Fibroblast of lung (primary cell): ENCODE measurements around the gene A3GALT2. TPM values are rescaled to one million over a fixed set of nuclear protein-coding genes. Genes with fewer than 3 reads are reported as not detected.
A peak's percentile ranks its signal among the peaks of the same experiment; 100 is the strongest.

ENCODE experiments used
- DNase-seq, 2 donors: peaks; one replicate each; pipeline versions ENCODE4 v3.0.0 to v3.0.0-alpha.2; 2010; ENCODE audit warnings: low read depth in 2 of 2
- H2AFZ ChIP-seq: 2 replicates; pipeline ENCODE4 v1.5.1; 2012; ENCODE audit warnings: low read length, control low read depth, inconsistent platforms
- H3K27ac ChIP-seq: 2 replicates; pipeline ENCODE4 v1.5.1; 2011; ENCODE audit warnings: low read length, control low read depth; ENCODE audit not compliant: insufficient read depth
- H3K27me3 ChIP-seq: 2 replicates; pipeline ENCODE4 v1.5.1; 2011; ENCODE audit warnings: mild to moderate bottlenecking, low read length; ENCODE audit not compliant: control insufficient read depth, insufficient read depth
- H3K36me3 ChIP-seq: 2 replicates; pipeline ENCODE4 v1.5.1; 2011; ENCODE audit warnings: low read length; ENCODE audit not compliant: control insufficient read depth, insufficient read depth
- H3K4me1 ChIP-seq: 2 replicates; pipeline ENCODE4 v1.5.1; 2011; ENCODE audit warnings: low read length; ENCODE audit not compliant: control insufficient read depth, insufficient read depth; ENCODE audit errors: extremely low read depth
- H3K4me2 ChIP-seq: 2 replicates; pipeline ENCODE4 v1.5.1; 2011; ENCODE audit warnings: low read length, control low read depth; ENCODE audit not compliant: insufficient read depth; ENCODE audit errors: extremely low read depth
- H3K4me3 ChIP-seq, 4 experiments: fragments of 200-600 bp in 1 of 4; sonication (generic) in 1 of 4; replicated peaks in 1 of 4; 2 replicates each; pipeline ENCODE4 v1.5.1; 2011 to 2016; ENCODE audit warnings: low read length in 4 of 4, low read depth in 3 of 4, mild to moderate bottlenecking in 3 of 4, control low read depth in 2 of 4, inconsistent platforms in 1 of 4, mixed read lengths in 1 of 4; ENCODE audit not compliant: insufficient read depth in 1 of 4; ENCODE audit errors: control extremely low read depth in 1 of 4
- H3K79me2 ChIP-seq: 2 replicates; pipeline ENCODE4 v1.5.1; 2012; ENCODE audit warnings: mild to moderate bottlenecking, low read length, inconsistent platforms; ENCODE audit not compliant: control insufficient read depth, insufficient read depth
- H3K9ac ChIP-seq: 2 replicates; pipeline ENCODE4 v1.5.1; 2011; ENCODE audit warnings: mild to moderate bottlenecking, low read length, control low read depth; ENCODE audit not compliant: insufficient read depth
- H3K9me3 ChIP-seq: 2 replicates; pipeline ENCODE4 v1.5.1; 2012; ENCODE audit warnings: low read depth, low read length; ENCODE audit not compliant: control insufficient read depth, insufficient read depth
- H4K20me1 ChIP-seq: 2 replicates; pipeline ENCODE4 v1.5.1; 2011; ENCODE audit warnings: low read length; ENCODE audit not compliant: control insufficient read depth, insufficient read depth; ENCODE audit errors: extremely low read depth
- EZH2 ChIP-seq: IDR thresholded peaks from 2 replicates; pipeline ENCODE4 v1.5.1; 2012; ENCODE audit warnings: low read length, control low read depth, mild to moderate bottlenecking; ENCODE audit errors: missing control alignments
- polyA minus RNA-seq: library from RNA; depleted of rRNA, polyadenylated mRNA; stranded (reverse); fragments of >200 nt; gene quantifications from 2 replicates; pipeline ENCODE4 v1.2.3, GENCODE V29; 2011; ENCODE audit warnings: low replicate concordance
- polyA plus RNA-seq, 2 donors: library from polyadenylated mRNA; depleted of rRNA in 1 of 2; stranded (reverse) in 1 of 2; unstranded in 1 of 2; fragments of >200 nt; gene quantifications; 2 replicates each; pipeline ENCODE4 v1.2.1, GENCODE V29; 2011 to 2012; ENCODE audit warnings: missing spikeins in 1 of 2
- total RNA-seq: library from RNA; depleted of rRNA; stranded (reverse); fragments of >200 nt; gene quantifications from 2 replicates; pipeline ENCODE4 v1.2.1, GENCODE V29; 2014
- TF ChIP-seq, protein P1 (sequence below), 2 donors: IDR thresholded peaks in 1 of 2; conservative IDR thresholded peaks in 1 of 2; 1 replicate in 1 of 2; 2 replicates in 1 of 2; pipeline ENCODE4 v1.5.1; 2011 to 2012; ENCODE audit warnings: low read length in 2 of 2, control low read depth in 1 of 2, inconsistent platforms in 1 of 2, low read depth in 1 of 2, mild to moderate bottlenecking in 1 of 2

Gene A3GALT2
- total RNA-seq (not detected in 2 replicates), polyA plus RNA-seq (not detected in 2 replicates), polyA minus RNA-seq (not detected in 2 replicates)
- not detected in 2 replicates for polyA plus RNA-seq (2012)

DNA sequence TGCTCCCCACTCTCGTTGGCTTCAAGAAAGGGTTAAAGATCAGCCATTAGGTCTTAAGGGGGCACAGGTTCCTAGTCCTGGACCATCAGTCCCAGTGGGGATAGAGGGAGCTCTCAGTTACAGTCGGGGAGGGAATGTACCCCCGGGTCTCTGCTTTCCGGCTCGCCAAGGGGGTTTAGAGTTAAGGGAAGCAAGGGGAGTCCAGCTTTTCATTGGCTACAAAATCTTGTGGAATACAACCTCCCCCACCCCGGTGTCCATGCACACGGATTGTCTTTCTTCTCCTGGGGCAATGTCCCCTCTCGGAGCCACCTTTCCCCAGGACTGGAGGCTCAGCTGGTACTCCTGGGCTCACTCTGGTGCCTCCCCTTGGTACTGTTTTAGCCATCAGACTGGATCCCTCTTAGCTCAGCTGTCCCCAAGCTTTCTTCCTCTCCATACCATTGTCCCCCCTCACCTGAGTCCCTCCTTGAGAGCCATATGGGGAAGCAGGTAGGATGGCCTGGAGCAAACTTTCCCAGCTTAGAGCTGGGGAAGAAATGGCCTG is at the start of gene A3GALT2:
Gene A3GALT2 (minus strand): TSS at position 480 of the 547 bp plus-strand sequence. CDS start 0 bp downstream, at position 480.
- Histone ChIP-seq H3K36me3 (peaks cover 21% of the 10 kb centered on the region), H2AFZ (no peak within 1 kb of the TSS), H3K27ac (no peak within 1 kb of the TSS), H3K4me3 (no peak within 1 kb of the TSS), H3K9me3 (no peaks in the 10 kb centered on the region), H3K9ac (no peak within 1 kb of the TSS), H3K79me2 (no peaks in the 10 kb centered on the region), H3K4me2 (no peak within 1 kb of the TSS), H4K20me1 (no peaks in the 10 kb centered on the region), H3K4me1 (no peaks in the 10 kb centered on the region), H3K27me3 (no peaks in the 10 kb centered on the region)
- TF ChIP-seq EZH2, result no peak
- TF ChIP-seq, protein P1, sequence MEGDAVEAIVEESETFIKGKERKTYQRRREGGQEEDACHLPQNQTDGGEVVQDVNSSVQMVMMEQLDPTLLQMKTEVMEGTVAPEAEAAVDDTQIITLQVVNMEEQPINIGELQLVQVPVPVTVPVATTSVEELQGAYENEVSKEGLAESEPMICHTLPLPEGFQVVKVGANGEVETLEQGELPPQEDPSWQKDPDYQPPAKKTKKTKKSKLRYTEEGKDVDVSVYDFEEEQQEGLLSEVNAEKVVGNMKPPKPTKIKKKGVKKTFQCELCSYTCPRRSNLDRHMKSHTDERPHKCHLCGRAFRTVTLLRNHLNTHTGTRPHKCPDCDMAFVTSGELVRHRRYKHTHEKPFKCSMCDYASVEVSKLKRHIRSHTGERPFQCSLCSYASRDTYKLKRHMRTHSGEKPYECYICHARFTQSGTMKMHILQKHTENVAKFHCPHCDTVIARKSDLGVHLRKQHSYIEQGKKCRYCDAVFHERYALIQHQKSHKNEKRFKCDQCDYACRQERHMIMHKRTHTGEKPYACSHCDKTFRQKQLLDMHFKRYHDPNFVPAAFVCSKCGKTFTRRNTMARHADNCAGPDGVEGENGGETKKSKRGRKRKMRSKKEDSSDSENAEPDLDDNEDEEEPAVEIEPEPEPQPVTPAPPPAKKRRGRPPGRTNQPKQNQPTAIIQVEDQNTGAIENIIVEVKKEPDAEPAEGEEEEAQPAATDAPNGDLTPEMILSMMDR (conservative IDR thresholded peaks at IDR 0.05 in 1 of 2, IDR thresholded peaks at IDR 0.05 in 1 of 2; ENCODE audit: low read depth in 1 of 2, low read length in 2 of 2), result no peak
- no peak for DNase-seq

DNA sequence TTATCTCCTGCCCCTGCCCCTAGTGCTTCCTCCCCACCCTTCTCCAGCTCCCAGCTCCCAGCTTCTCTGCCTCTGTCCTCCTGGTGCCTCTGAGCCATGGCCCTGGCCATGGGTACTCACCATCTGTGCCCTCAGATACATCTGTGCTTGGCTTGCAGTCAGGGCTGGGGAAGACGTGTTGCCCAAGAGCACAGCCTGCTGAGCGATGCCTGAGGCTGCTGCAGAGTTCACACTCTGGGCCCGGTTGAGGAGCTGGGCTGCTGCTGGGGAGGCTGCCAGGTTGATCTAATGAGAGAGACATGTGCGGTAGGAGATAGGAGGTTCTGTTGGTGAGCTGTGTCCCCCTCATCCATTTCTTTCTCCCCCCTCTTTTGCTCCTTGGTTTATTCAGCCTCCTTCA is 49.4 kb upstream of the A3GALT2 start:
- TF ChIP-seq, protein P1 (conservative IDR thresholded peaks at IDR 0.05 in 1 of 2, IDR thresholded peaks at IDR 0.05 in 1 of 2; ENCODE audit: low read depth in 1 of 2, low read length in 2 of 2), result no peak
- TF ChIP-seq EZH2, result no peak
- Histone ChIP-seq H3K9me3 (no peaks in the 10 kb centered on the region), H3K79me2 (no peaks in the 10 kb centered on the region), H3K9ac (no peak overlapping the region), H3K4me2 (no peak overlapping the region), H3K4me1 (peaks cover 28% of the 10 kb centered on the region), H3K27ac (no peak overlapping the region), H3K27me3 (no peaks in the 10 kb centered on the region), H2AFZ (no peak overlapping the region), H4K20me1 (no peaks in the 10 kb centered on the region), H3K36me3 (peaks cover 16% of the 10 kb centered on the region), H3K4me3 (no peak overlapping the region)
- peak; percentile 36 to 81 for DNase-seq

DNA sequence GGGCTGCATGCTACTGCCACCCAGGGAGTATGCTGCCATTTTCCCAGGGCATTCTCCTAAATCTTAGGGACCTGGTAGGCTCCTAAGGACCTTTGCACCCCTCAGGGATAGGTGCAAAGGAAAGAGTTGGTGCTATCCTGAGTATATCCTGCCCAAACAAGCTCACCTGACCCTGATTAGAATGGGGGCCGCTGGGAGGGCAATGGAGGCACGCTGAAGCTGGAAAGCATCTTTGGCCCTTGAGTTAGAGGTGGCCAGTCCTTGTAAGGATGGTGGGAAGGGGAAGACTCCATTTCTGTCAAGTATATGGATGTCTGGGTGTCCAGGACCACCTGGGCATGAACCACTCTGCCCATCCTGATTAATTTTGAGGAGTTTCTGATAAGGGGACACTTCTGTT is 48.9 kb upstream of the A3GALT2 start:
- DNase-seq, result no peak
- Histone ChIP-seq H3K27me3 (no peaks in the 10 kb centered on the region), H3K79me2 (no peaks in the 10 kb centered on the region), H2AFZ (no peak overlapping the region), H3K4me1 (peaks cover 27% of the 10 kb centered on the region), H3K4me2 (no peak overlapping the region), H4K20me1 (no peaks in the 10 kb centered on the region), H3K36me3 (peaks cover 16% of the 10 kb centered on the region), H3K27ac (no peak overlapping the region), H3K9ac (no peak overlapping the region), H3K9me3 (no peaks in the 10 kb centered on the region), H3K4me3 (no peak overlapping the region)
- TF ChIP-seq EZH2, result no peak
- TF ChIP-seq, protein P1 (conservative IDR thresholded peaks at IDR 0.05 in 1 of 2, IDR thresholded peaks at IDR 0.05 in 1 of 2; ENCODE audit: low read depth in 1 of 2, low read length in 2 of 2), result no peak
